Fibroblast of skin of left biceps (primary cell): Measurements from ENCODE around the gene TMEM51.
"Not testable (repeated sequence)": the region's sequence is repeated elsewhere in the genome, so short reads cannot be mapped to it uniquely, and the experiment has no call there.

Experiments
- DNase-seq, 2 experiments: peaks; one replicate each; pipeline ENCODE4 v3.0.0-alpha.2; 2013; ENCODE audit warnings: low read depth in 2 of 2

Gene TMEM51

DNA sequence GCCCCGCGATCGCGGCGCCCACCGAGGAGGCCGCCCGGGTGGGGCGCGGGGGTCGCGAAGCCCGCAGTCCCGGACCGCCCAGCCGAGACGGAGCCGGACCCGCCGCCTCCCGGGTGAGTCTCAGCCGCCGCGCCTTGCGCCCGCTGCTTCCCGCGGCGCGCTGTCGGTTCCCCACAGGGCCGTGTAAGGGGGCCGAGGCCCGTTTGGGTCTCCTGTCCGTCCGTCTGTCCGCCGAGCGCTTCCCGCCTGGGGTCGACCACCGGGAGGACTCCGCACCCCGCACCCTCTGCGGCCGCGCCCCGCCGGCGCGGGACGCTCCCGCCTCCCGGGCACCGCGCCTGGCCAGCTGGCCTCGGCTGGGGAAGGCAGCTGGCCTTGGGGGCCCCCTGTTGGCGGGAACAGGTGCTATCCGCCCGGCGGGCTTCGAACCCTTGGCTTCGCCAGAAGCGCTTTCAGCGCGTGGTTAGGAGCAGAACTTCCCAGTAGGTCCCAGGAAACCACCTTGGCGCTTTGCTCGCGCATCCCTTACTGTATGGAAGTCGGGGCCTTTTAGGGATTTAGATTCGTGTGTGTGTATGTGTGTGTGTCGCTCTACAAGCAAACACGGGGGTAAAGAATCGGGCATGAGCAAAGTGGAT lies 414 bp downstream of the TMEM51 start:
- DNase-seq, result no peak

DNA sequence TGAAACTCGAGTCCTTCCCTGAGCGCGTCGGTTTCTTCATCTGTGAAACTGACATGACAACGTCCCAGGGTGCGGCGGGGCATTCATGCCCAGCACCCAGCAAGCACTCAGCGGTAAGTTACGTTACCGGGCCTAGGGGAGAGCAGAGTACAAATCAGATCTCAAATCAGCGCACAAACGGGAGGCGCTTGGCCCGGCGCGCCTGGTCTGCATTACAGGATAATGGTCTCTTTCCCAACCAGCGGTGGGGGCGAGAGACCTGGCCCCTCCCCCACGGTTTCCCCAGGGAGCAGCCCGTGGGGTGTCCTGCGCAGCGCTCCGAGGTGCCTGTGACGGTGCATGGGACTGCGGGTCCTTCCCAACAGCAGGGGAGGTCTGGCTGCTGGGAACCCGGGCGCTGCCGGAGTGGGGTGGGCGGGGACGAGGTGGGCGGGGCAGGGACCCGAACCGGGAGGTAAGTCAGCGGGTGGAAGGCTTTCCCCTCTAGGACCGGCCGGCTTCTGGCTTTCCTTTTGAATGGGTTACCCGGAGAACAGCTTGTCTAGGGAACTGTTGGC lies 1.0 kb downstream of the TMEM51 start:
- DNase-seq, result no peak

DNA sequence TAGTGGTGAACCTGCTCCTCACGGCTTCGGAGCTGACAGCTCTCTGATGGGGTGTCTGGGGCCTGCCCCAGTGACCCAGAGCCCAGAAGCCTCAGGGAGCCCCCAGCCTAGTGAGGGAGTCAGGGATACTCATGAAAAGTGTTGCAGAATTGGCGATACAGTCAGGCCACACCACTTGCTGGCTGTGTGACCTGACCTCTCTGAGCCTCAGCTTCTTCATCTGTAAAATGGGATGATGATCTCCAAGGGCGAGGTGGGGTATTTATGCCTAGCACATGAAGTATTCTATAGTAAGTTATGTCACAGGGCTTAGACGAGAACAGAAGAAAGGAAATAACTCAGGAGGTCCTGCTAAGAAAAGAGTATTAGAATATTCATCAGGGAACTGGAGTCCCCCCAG lies 1.6 kb downstream of the TMEM51 start:
- no peak for DNase-seq

DNA sequence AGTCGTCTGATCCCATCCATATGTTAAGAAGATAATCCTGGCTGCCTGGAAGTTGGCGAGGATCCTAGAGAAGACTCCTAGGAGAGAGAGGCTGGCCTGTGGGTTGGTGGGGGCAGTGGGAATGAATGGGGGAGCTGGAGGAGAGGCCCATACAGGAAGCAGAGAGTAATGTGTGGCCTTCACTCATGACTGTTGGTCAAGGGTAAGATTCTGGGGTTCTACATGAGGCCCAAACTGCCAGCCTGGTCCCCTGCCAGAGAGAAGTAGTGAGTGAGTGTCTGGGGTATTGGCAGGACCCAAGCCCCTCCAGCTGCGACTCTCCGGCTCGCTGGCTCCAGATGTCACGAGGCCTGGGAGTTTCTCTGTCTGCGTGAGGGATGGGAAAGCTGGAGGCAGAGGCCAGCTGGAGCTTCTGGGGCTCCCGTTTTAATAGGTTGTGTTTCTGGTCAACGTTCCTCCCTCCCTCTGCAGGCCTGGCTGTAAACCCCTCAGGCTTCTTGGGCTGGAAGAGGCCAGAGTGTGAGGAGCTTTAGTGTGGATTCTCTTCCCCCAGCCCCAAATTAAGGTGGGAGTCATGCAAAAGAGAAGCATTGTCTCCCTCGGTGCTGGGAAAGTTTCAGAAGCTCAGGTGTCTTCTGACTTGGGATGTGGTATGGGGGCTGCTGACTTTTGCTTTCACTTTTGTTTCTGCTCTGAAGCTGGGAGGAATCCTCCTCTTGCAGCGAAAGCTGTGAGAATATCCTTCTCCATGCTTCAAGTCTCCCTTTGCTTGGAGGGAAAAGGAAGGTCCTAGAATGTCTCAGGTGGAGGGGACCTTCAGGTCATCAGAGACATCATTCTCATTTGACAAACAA lies 2.6 kb downstream of the TMEM51 start:
- DNase-seq, result no peak

DNA sequence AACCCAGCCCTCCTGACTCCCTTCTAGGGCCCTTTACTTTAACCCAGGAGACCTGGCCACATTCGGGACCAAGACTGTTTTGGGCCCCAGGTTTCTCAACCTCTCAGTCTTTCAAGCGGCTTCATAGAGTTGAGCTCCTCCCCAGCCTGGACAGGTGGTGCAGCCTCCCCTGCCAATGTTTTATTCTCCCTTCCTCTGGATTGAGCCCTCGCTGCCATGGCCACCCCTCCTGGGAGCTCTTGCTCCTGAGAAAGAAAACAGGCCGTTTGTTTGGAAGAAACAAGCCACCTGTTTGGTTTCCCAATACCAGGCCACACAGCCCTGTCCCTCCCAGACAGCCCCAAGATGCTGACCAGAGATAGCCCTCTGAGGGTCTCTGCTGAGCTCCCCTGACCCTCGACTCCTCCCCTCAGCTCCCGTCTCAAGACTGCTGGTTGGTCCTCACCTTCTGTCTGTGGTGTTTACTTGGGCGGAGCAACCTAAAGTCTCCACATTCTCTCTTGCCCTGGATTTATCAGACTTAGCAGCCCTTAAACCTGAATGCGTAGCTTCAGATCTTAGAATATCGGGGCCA lies 3.3 kb downstream of the TMEM51 start:
- DNase-seq, result no peak

DNA sequence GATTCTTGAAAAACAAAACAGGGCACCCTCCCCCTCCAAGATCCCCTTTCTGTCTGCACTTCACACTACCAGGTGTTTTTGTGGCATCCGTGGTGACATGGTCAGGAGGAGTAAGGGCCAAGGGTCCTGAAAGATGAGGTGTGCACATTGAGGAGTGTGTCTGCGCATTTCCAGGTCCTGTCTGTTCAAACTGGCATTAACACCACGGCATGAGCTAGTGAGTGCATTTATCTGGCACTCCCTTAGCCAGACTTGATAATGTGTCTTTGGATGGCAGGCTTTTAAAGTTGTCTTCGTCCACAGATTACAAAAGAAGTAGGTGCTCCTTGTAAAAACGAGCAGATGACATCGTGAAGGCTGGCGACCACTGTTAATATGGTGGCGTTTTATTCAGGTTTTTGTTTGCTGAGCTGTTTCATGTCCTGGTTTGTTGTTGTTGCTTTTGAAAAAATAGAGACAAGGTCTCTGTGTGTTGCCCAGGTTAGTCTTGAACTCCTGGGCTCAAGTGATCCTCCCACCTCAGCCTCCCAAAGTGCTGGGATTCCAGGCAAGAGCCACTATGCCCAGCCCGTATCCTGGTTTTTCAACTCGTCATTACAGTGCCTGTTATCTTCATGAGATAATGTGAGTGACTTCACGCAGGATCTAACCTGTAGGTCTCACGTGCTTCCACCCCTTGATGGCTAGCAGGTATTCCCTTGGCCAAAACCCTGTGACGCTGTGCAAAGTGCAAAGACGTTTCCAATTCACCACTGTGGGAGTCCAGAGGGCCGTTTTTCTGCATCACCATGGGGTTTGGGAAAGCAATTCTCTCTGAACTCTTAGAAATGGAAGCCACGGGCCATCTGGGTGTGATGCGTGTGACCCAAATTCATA lies 4.2 kb downstream of the TMEM51 start:
- no peak for DNase-seq

DNA sequence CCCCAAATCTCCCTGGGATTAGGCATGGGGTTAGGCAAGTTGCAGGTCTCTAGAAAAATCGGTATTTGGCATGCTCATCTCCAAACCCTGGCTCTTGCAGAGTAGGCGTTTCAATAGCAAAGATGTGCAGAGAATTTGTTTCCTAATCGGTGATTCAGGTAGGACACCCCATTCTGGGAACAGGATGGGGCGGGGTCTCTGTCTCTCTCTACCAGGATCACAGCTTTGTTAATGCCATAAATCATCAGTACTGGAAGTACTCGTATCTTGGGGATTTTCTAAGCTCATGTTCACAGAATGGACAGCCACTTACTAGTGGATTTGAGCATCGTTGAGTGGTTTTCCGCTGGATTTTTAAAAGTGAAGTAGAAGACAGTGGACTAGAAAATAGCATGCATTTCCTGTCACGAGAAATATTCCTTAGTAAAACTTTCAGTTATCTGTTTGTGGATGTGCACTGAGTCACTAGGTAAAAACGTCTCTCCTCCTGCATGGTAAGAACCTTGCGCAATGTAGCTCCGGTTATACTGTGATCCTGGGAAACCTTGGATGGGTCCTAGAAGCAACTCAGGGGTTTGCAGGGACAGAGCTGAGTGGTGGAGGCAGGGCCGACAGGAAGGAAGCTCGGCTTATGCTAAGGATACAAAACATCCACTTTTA lies 5.1 kb downstream of the TMEM51 start:
- no peak for DNase-seq

DNA sequence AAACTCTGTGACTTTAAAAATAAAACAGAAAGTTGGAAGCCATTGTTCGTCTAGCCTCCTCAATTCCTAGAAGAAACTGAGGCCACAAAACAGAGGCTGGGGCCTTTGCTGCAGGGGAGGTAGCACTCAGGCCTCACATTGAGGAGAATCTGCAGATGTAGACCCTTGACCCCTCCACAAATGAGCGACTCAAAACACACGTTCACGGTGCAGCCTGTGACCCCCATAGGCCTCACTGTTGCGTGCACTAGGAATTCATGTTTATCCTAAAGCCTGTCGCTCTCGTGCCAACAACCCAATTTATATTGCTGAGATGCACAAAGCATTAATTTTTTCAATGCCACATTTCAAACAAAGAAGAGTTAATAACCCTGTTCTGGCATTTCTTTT lies 5.6 kb downstream of the TMEM51 start:
- DNase-seq, result no peak

DNA sequence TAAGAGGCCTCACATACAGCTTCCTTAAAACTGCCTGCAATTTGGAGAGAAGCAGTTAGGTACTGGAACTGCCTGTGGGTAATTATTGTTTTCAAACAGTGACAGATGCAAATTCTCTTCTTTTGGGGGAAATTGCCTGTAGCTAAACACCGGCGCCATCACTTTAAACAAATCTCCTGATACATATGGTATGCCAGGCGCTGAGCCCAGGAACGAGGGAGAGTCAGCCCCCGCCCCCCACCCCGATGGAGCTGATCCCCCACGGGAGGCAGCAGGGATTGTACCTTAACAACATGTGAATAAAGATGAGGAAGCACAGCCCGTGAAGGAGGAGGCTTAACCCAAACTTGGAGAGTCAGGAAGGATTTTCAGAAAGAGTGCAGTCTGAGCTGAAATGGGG lies 7.1 kb downstream of the TMEM51 start:
- no peak for DNase-seq

DNA sequence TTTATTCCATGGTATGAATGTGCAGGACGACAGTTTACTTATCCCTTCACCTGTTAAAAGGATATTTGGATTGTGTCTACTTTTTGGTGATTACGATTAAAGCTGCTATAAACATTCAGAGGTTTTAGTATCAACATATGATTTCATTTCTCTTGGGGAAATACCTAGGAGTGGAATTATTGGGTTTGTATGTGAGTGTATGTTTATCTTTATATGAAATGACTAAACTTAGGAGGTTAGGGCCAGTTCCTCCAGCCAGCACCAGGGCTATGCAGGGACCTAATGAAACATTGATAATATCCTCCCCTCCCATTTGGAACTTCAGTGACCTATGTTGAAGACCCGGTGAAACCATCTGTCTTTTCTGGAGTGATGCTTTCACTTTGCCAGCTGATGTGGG lies 13.8 kb downstream of the TMEM51 start:
- no peak for DNase-seq

DNA sequence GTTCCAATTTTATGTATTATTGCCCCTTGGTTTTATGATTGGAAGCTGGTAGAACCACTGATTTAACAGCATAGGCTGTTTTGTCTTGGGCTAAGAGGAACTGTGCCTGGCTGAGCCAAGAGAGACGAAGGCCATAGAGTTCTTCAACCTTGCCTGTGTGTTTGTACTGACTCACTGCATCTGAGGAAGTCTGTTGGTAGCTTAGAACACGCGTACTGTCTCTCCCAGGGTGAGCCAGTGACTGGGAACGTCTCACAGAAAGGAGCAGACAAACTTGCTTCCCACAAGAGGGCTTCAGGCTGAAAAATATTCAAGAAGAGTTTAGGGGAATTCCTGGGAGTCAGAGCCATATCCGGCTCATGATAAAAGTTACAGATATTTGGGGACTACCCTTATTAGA lies 14.9 kb downstream of the TMEM51 start:
- no peak for DNase-seq

DNA sequence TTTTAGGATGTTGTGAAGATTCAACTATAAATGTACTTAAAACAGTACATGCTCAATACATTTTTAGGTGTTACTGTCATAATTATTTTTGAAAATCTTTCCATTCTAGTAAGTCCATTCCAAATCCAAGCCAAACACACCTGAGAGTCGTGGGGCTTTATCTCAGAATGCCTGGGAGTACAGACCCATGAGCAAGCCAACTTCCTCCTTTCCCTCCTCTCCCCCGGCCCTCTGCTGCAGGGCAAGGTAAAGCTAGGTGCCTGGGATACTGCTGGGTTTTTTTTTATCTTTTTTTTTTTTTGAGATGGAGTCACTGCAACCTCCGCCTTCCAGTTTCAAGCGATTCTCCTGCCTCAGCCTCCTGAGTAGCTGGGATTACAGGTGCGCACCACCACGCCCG lies 16.5 kb downstream of the TMEM51 start:
- no peak for DNase-seq

DNA sequence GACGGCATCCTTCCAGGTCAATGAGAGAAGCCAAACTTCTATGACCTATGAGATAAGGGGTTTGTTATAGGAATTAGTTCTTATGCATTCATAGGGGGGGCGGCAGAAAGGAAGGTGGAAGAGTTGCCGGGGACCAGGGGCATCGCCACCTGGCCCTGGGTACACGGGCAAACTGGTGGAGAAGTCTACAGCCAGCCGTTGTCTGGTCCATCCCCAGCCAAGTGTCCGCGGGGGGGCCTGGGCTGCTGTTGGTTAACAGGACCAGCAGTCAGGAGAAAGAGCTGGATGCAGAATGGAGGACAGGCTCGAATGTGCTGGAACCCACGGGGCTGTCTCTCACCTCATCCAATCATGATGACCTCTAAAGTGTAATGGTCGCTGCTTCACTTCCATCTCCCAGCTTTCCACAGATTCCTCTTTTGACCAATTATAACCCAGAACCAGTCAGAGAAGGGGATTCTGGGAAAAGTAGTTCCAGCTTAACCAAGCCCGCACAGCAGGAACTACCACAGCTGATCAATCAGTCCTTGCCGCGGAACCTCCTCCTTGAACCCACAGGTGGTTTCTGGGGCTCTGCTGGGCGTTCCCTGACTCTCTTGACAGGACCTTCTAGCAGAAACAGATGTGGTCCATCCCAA lies 17.8 kb downstream of the TMEM51 start:
- DNase-seq, result no peak

DNA sequence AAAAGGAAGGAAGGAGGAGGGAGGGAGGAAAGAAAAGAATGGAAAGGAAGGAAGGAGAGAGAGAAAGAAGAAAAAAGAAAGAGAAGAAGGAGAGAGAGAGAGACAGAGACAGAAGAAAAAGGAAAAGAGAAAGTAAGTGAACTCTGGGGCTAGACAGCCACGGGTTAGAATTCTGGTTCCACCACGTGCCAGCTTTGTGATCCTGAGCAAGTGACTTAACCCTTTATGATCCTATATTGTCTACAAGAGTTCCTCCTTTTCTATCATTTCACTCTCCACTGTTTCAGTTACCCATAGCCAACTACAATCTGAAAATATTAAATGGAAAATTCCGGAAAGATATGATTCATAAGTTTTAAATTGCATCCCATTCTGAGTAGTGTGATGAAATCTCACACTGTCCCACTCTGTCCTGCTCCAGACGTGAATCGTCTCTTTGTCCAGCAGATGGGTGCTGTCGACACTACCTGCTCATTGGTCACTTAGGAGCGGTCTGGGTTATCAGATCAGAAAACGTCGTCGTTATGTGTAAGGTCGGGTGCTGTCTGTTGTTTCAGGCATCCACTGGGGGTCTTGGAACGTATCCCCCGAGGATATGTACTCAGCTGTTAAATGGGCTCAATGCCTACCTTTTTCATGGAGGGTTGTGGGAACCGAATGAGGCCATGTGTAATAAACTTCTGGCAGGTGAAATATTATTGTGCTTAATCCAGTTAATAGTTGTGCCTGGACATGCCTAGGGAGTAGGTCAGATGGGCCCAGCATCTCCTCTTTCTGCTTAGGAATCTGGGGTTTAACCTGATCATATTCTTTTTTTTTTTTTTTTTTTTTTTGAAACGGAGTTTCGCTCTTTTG lies 19.1 kb downstream of the TMEM51 start:
- DNase-seq, result no peak

DNA sequence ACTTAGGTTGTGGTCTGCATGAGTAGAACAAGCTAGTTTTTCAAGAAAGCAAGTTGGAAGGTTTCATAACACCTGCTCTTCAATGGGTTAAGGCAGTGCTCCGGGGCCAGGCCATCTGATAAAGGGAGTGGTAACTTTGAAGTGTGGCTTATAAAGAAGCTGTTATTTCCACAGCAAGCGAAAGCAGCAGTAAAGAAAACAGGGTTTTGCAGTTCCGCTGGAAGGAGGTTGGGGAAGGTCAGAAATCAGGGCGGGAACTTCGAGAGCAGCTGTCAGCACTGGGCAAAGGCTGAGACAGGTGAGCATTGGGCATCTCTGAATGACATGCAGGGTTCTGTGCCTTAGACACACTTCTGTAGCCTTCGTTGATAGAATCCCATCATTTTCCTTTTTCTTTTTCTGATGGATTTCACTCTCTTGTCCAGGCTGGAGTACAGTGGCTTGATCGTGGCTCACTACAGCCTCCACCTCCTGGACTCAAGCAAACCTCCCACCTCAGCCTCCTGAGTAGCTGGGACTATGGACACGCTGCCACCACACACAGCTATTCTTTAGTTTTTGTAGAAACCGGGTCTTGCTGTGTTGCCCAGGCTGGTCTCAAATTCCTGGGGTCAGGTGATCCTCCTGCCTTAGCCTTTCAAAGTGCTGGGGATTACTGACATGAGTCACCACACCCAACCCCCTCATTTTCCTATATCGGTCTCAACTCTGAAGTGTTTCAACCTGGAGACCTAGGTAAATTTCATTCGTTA lies 20.5 kb downstream of the TMEM51 start:
- no peak for DNase-seq

DNA sequence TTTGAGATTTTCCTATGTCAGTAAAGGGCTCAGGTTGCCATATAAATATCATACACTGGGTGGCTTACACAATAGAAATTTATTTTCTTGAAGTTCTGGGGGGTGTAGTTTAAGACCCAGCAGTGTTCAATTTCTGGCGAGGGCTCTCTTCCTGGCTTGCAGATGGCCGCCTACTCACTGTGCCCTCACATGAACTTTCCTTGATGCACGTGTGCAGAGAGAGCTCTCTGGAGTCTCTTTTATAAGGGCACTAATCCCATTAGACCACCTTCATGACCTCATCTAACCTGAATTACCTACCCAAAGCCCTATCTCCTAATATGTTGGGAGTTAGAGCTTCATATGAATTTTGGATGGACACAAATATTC lies 21.1 kb downstream of the TMEM51 start:
- DNase-seq, result no peak

DNA sequence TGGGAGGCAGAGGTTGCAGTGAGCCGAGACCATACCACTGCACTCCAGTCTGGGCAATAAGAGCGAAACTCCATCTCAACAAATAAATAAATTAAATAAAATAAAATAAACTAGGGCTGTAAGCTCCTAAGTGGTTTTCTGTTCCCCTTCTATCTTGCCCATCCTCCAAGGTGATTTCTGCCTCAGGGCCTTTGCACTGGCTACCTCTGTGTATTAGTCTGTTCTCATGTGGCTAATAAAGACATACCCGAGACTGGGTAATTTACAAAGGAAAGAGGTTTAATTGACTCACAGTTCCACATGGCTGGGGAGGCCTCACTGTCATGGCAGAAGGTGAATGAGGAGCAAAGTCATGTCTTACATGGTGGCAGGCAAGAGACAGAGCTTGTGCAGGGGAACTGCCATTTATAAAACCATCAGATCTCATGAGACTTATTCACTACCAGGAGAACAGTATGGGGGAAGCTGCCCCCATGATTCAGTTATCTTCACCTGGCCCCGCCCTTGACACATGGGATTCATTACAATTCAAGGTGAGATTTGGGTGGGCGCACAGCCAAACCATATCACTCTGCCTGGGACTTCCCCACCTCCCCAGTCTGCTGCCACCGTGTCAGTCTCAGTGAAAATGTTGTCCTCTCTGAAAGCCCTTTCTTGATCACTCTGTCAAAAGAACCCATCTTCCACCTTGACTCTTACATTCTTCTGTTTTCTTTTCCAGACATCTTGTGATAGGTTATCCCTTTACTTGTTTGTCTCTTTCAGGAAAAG lies 22.0 kb downstream of the TMEM51 start:
- DNase-seq, result not testable (repeated sequence)

DNA sequence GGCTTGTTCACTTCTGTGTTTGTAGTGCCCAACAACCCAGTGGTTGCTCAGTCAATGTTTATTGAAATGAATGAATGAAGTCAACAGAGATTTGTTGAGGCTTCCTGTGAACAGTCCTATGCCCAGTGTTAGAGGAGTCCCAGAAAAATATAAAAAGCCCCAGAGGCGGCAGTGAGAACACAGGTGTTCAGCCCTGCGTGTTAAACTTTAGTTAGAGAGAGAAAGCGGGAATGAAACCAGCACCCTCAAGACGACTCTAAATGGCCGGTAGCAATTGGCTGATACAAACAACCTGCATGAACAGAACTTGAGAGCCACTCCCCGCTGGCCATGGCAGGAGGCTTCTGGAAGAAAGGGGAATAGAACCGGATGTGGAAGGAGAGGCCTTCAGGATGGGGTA lies 22.6 kb downstream of the TMEM51 start:
- no peak for DNase-seq
